Thyroid gland (tissue), 4 donors: ENCODE results near the gene SMYD4.

Experiments used
- POLR2A ChIP-seq, 2 donors: fragments of 450-650 bp; IDR thresholded peaks; one replicate each; pipeline ENCODE4 v1.6.1; 2017; ENCODE audit warnings: antibody characterized with exemption in 2 of 2, mild to moderate bottlenecking in 2 of 2, moderate library complexity in 1 of 2
- TF ChIP-seq, protein P1 (sequence below), 6 experiments: fragments of 200-600 bp in 3 of 6; fragments of 450-650 bp in 3 of 6; sonication (generic) in 3 of 6; IDR thresholded peaks; one replicate each; pipeline ENCODE4 v1.5.1; 2016 to 2019; ENCODE audit warnings: antibody characterized with exemption in 6 of 6, mild to moderate bottlenecking in 2 of 6, inconsistent platforms in 1 of 6, moderate library complexity in 1 of 6

DNA sequence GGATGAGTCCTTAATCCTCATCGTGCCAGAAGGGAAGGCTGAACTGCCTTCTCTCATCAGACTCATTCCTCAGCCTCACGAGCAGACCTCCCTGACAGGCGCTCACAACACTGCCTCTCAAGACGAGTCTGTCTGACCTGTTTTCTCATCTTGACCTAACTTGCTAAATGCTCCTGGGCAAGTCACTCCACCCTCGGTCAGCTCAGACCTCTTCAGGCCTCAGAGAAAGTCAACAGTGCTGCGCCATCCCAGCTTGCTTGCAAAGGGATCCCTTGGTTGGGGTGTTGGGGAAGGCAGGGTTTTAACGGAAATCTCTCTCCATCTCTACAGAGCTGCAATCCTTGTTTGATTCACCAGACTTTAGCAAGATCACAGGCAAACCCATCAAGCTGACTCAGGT lies 52.8 kb downstream of the SMYD4 start:
- TF ChIP-seq, protein P1, sequence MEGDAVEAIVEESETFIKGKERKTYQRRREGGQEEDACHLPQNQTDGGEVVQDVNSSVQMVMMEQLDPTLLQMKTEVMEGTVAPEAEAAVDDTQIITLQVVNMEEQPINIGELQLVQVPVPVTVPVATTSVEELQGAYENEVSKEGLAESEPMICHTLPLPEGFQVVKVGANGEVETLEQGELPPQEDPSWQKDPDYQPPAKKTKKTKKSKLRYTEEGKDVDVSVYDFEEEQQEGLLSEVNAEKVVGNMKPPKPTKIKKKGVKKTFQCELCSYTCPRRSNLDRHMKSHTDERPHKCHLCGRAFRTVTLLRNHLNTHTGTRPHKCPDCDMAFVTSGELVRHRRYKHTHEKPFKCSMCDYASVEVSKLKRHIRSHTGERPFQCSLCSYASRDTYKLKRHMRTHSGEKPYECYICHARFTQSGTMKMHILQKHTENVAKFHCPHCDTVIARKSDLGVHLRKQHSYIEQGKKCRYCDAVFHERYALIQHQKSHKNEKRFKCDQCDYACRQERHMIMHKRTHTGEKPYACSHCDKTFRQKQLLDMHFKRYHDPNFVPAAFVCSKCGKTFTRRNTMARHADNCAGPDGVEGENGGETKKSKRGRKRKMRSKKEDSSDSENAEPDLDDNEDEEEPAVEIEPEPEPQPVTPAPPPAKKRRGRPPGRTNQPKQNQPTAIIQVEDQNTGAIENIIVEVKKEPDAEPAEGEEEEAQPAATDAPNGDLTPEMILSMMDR (IDR thresholded peaks at IDR 0.05): no peak
- no peak for TF ChIP-seq POLR2A (IDR thresholded peaks at IDR 0.05)
